Anterior cingulate cortex (tissue), 58 donors: ENCODE measurements around the gene TNFRSF12A.
"Not testable (repeated sequence)": the region's sequence is repeated elsewhere in the genome, so short reads cannot be mapped to it uniquely, and the experiment has no call there.

Source experiments
- DNase-seq, 58 donors: peaks; one replicate each; lab custom pipeline; 2025; lab: John Stamatoyannopoulos, UW

Gene TNFRSF12A

GRCh38 chr16:3059041-3059722 is 39.0 kb downstream of the TNFRSF12A start:
- DNase-seq, result peak in 57 of 58 donors; percentile 11 to 85 (median 66)

- no peak for DNase-seq
Measured at GRCh38 chr16:3059723-3060242, 39.6 kb downstream of the TNFRSF12A start.

GRCh38 chr16:3060339-3061127 is 40.4 kb downstream of the TNFRSF12A start:
- DNase-seq, result no peak

- DNase-seq, result no peak
Measured at GRCh38 chr16:3062553-3062952, 42.4 kb downstream of the TNFRSF12A start.

- DNase-seq, result no peak
Measured at GRCh38 chr16:3063625-3064386, 43.6 kb downstream of the TNFRSF12A start.

GRCh38 chr16:3065069-3065741 is 45.0 kb downstream of the TNFRSF12A start, which contains the start of gene IL32:
TSS of gene IL32 (plus strand) at chr16:3065640. CDS start at chr16:3065812, 172 bp downstream.
- DNase-seq, result no peak

- no peak for DNase-seq
Measured at GRCh38 chr16:3065742-3066439, 45.7 kb downstream of the TNFRSF12A start.

- DNase-seq, result no peak
Measured at GRCh38 chr16:3066440-3066748, 46.2 kb downstream of the TNFRSF12A start.

- DNase-seq, result no peak
Measured at GRCh38 chr16:3068487-3068886, 48.3 kb downstream of the TNFRSF12A start.

- DNase-seq, result not testable (repeated sequence)
Measured at GRCh38 chr16:3069146-3069545, 49.0 kb downstream of the TNFRSF12A start.

- no peak for DNase-seq
Measured at GRCh38 chr16:3070608-3071111, 50.5 kb downstream of the TNFRSF12A start.

- no peak for DNase-seq
Measured at GRCh38 chr16:3071655-3072054, 51.5 kb downstream of the TNFRSF12A start.
